K562 (cell line): ENCODE data around the gene EPHB6. TPM values are rescaled to one million over a fixed set of nuclear protein-coding genes. Genes with fewer than 3 reads are reported as not detected.

Source experiments
- BRD9 ChIP-seq: fragments of 450-650 bp; IDR thresholded peaks from 2 replicates; pipeline ENCODE4 v1.6.1; 2018; ENCODE audit warnings: low read depth; ENCODE audit not compliant: partially characterized antibody
- CBFB ChIP-seq: sonication (generic); formaldehyde crosslinking; IDR thresholded peaks from 2 replicates; pipeline ENCODE4 v1.4.0; 2020; ENCODE audit warnings: mild to moderate bottlenecking, missing genetic modification reagents
- CBX2 ChIP-seq: fragments of 200-600 bp; sonication (generic); IDR thresholded peaks from one replicate; pipeline ENCODE4 v1.6.1; 2012; ENCODE audit warnings: mild to moderate bottlenecking, low read length, inconsistent platforms; ENCODE audit not compliant: insufficient read depth, poor library complexity, severe bottlenecking
- CHD1 ChIP-seq: fragments of 200-600 bp; sonication (generic); IDR thresholded peaks from one replicate; pipeline ENCODE4 v1.6.1; 2012; ENCODE audit warnings: mild to moderate bottlenecking, moderate library complexity, low read length, inconsistent platforms
- E2F3 ChIP-seq: fragments of 250-450 bp; sonication (Bioruptor Pico); IDR thresholded peaks from 2 replicates; pipeline ENCODE4 v1.4.0; 2020; ENCODE audit warnings: mild to moderate bottlenecking
- FOXP1 ChIP-seq: sonication (generic); formaldehyde crosslinking; IDR thresholded peaks from 2 replicates; pipeline ENCODE4 v1.8.0; 2022; ENCODE audit warnings: mild to moderate bottlenecking, missing genetic modification reagents
- GABPA ChIP-seq: fragments of 200-800 bp; sonication (Bioruptor generic); conservative IDR thresholded peaks from 2 replicates; pipeline ENCODE4 v1.6.1; 2016; ENCODE audit warnings: low read depth, missing genetic modification characterization, missing compliant biosample characterization
- KAT8 ChIP-seq: fragments of 450-650 bp; IDR thresholded peaks from 2 replicates; pipeline ENCODE4 v1.6.1; 2016; ENCODE audit warnings: low read depth, mild to moderate bottlenecking
- POLR3A ChIP-seq: IDR thresholded peaks from 2 replicates; pipeline ENCODE4 v1.6.1; 2011; ENCODE audit warnings: borderline replicate concordance, mild to moderate bottlenecking, moderate library complexity; ENCODE audit not compliant: insufficient read length, insufficient read depth; ENCODE audit errors: extremely low read depth
- PYGO2 ChIP-seq: fragments of 450-650 bp; IDR thresholded peaks from 2 replicates; pipeline ENCODE4 v1.6.1; 2016; ENCODE audit warnings: mild to moderate bottlenecking, missing genetic modification characterization, moderate library complexity, missing compliant biosample characterization
- SMARCA5 ChIP-seq: fragments of 450-650 bp; IDR thresholded peaks from 2 replicates; pipeline ENCODE4 v1.6.1; 2016
- SRSF3 ChIP-seq: fragments of 200-400 bp; formaldehyde crosslinking; IDR thresholded peaks from 2 replicates; pipeline ENCODE4 v1.6.1; 2016; ENCODE audit warnings: mild to moderate bottlenecking, low read length, moderate library complexity; ENCODE audit not compliant: insufficient read depth
- TCF15 ChIP-seq: fragments of 250-450 bp; sonication (Bioruptor Pico); IDR thresholded peaks from 2 replicates; pipeline ENCODE4 v1.8.0; 2022; ENCODE audit warnings: moderate library complexity, mild to moderate bottlenecking, inconsistent platforms
- TCFL5 ChIP-seq: fragments of 250-450 bp; sonication (Bioruptor Pico); conservative IDR thresholded peaks from 2 replicates; pipeline ENCODE4 v1.6.1; 2021; ENCODE audit warnings: mild to moderate bottlenecking, moderate library complexity, matching md5 sums
- XRCC5 ChIP-seq: fragments of 200-400 bp; formaldehyde crosslinking; IDR thresholded peaks from 2 replicates; pipeline ENCODE4 v1.6.1; 2017; ENCODE audit warnings: low read depth, mild to moderate bottlenecking, low read length
- ZNF282 ChIP-seq: sonication (generic); formaldehyde crosslinking; IDR thresholded peaks from 2 replicates; pipeline ENCODE4 v1.8.1; 2023; ENCODE audit warnings: missing genetic modification reagents
- ZNF444 ChIP-seq: fragments of 250-450 bp; sonication (Bioruptor Pico); IDR thresholded peaks from 2 replicates; pipeline ENCODE4 v1.4.0; 2020; ENCODE audit warnings: mild to moderate bottlenecking, moderate library complexity
- ZNF445 ChIP-seq: fragments of 250-450 bp; sonication (Bioruptor Pico); IDR thresholded peaks from 2 replicates; pipeline ENCODE4 v1.4.0; 2020; ENCODE audit warnings: low read depth, mild to moderate bottlenecking, moderate library complexity
- ZNF76 ChIP-seq: fragments of 250-450 bp; sonication (Bioruptor Pico); IDR thresholded peaks from 2 replicates; pipeline ENCODE4 v1.4.0; 2020; ENCODE audit warnings: mild to moderate bottlenecking, moderate library complexity, borderline replicate concordance
- polyA plus RNA-seq, 8 experiments: library from polyadenylated mRNA; depleted of rRNA in 4 of 8; stranded (reverse) in 5 of 8; unstranded in 3 of 8; fragments of >200 nt; fragmentation: Nextera tagmentation in 2 of 8; fragmentation: Illumina TruSeq in 1 of 8; extraction: Ambion mirVana in 2 of 8; extraction: Trizol in 1 of 8; gene quantifications; 2 replicates each; pipeline versions ENCODE4 v1.2.1 to v1.2.3, GENCODE V29; 2011 to 2014; ENCODE audit warnings: inconsistent platforms in 1 of 8, missing spikeins in 1 of 8
- total RNA-seq, 7 experiments: library from RNA; depleted of rRNA in 6 of 7; stranded (reverse); fragments of >200 nt in 6 of 7; fragmentation: Illumina TruSeq in 2 of 7; extraction: Trizol in 2 of 7; gene quantifications; 2 replicates each; pipeline versions ENCODE4 v1.2.1 to v1.2.3, GENCODE V29; 2011 to 2021; ENCODE audit warnings: low replicate concordance in 1 of 7
- TF ChIP-seq, protein P1 (sequence below), 2 experiments: IDR thresholded peaks in 1 of 2; conservative IDR thresholded peaks in 1 of 2; 2 replicates each; pipeline ENCODE4 v1.6.1; 2016; ENCODE audit warnings: low read depth in 2 of 2, mild to moderate bottlenecking in 1 of 2, missing compliant biosample characterization in 1 of 2, missing genetic modification characterization in 1 of 2, moderate library complexity in 1 of 2
- TF ChIP-seq, protein P2 (sequence below), 2 experiments: fragments of 200-800 bp in 1 of 2; sonication (Bioruptor generic) in 1 of 2; sonication (generic) in 1 of 2; formaldehyde crosslinking in 1 of 2; IDR thresholded peaks in 1 of 2; conservative IDR thresholded peaks in 1 of 2; 2 replicates each; pipeline versions ENCODE4 v1.5.0 to v1.6.1; 2016 to 2020; ENCODE audit warnings: missing compliant biosample characterization in 1 of 2, missing genetic modification characterization in 1 of 2, missing genetic modification reagents in 1 of 2
- TF ChIP-seq, protein P3 (sequence below): sonication (generic); formaldehyde crosslinking; IDR thresholded peaks from 2 replicates; pipeline ENCODE4 v1.8.0; 2022; ENCODE audit warnings: missing genetic modification reagents, mild to moderate bottlenecking, borderline replicate concordance

The EPHB6 gene
- total and polyA plus RNA-seq, 9 of the 15 experiments (the other 6 are each of a cell fraction or from before 2014, with no cell fraction given), result 1.4 to 123 (median 7.6) TPM

DNA sequence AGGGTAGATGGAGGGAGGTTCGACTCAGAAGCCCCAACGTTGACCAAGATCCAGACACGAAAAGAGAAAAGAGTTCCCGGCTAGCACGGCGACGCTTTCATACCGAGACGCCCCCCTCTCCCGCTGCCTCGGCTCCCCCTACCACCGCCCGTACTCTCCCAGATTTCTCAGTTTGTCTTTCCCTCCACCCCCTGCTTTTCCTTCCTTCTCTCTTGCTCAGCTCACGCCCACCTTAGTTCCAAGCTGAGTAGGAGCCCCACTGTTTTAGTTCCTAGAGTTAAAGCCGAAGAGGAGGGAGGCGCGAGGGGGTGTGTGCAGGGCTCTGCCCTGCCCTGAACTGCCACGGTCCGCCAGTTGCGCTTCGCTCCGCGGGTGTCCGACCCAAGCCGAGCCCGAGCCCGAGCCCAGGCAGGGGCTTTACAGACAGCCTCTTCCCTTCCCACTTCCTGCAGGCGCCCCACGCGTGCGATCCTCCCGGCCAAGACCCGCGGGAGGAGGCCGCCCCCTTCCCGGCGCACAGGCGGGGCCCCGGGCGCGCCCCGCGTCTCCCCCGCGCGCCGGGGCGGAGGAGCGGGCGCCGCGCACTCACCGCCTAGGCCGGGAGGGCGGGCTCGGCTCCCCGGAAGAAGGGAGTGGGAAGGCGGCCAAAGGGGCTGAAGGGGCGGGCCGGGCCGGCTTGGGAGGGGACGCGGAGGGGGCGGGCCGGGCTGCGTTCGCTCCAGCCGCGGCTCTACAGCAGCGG, at the start of gene EPHB6 (continued):
- TF ChIP-seq ZNF76 (CRISPR knock-in tag) (0 out of 2 replicates have a peak, but pooled peaks have one; percentile 52), BRD9 (no peak), CHD1 (peak; percentile 61), TCF15 (CRISPR knock-in tag) (no peak), KAT8 (no peak), FOXP1 (peak; percentile 33; the same call in 1 of the 2 replicates), POLR3A (no peak), CBFB (CRISPR knock-in tag) (no peak), ZNF282 (CRISPR knock-in tag) (0 out of 2 replicates have a peak, but pooled peaks have one; percentile 53), TCFL5 (CRISPR knock-in tag) (no peak), ZNF445 (CRISPR knock-in tag) (no peak), SMARCA5 (no peak), GABPA (tag) (peak; percentile 72; the same call in 1 of the 2 replicates), SRSF3 (no peak), XRCC5 (0 out of 2 replicates have a peak, but pooled peaks have one; percentile 3), CBX2 (no peak), ZNF444 (CRISPR knock-in tag) (no peak), PYGO2 (tag) (no peak), E2F3 (0 out of 2 replicates have a peak, but pooled peaks have one; percentile 33)
- TF ChIP-seq, protein P1, sequence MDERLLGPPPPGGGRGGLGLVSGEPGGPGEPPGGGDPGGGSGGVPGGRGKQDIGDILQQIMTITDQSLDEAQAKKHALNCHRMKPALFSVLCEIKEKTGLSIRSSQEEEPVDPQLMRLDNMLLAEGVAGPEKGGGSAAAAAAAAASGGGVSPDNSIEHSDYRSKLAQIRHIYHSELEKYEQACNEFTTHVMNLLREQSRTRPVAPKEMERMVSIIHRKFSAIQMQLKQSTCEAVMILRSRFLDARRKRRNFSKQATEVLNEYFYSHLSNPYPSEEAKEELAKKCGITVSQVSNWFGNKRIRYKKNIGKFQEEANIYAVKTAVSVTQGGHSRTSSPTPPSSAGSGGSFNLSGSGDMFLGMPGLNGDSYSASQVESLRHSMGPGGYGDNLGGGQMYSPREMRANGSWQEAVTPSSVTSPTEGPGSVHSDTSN (CRISPR knock-in tag; IDR thresholded peaks at IDR 0.05; ENCODE audit: low read depth), result no peak
- TF ChIP-seq, protein P1 (tag; conservative IDR thresholded peaks at IDR 0.05; ENCODE audit: low read depth), result no peak
- TF ChIP-seq, protein P2, sequence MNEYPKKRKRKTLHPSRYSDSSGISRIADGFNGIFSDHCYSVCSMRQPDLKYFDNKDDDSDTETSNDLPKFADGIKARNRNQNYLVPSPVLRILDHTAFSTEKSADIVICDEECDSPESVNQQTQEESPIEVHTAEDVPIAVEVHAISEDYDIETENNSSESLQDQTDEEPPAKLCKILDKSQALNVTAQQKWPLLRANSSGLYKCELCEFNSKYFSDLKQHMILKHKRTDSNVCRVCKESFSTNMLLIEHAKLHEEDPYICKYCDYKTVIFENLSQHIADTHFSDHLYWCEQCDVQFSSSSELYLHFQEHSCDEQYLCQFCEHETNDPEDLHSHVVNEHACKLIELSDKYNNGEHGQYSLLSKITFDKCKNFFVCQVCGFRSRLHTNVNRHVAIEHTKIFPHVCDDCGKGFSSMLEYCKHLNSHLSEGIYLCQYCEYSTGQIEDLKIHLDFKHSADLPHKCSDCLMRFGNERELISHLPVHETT (CRISPR knock-in tag; conservative IDR thresholded peaks at IDR 0.05 in 1 of 2, IDR thresholded peaks at IDR 0.05 in 1 of 2), result peak in 1 of 2 experiments; percentile 83; a peak in 2 of 4 replicates
- TF ChIP-seq, protein P3, sequence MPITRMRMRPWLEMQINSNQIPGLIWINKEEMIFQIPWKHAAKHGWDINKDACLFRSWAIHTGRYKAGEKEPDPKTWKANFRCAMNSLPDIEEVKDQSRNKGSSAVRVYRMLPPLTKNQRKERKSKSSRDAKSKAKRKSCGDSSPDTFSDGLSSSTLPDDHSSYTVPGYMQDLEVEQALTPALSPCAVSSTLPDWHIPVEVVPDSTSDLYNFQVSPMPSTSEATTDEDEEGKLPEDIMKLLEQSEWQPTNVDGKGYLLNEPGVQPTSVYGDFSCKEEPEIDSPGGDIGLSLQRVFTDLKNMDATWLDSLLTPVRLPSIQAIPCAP (CRISPR knock-in tag), result no peak
